Fibroblast of skin of left quadriceps (primary cell): Measurements from ENCODE around the gene EDC3.

Experiments
- DNase-seq, 2 experiments: peaks; one replicate each; pipeline ENCODE4 v3.0.0-alpha.2; 2013; ENCODE audit warnings: low read depth in 2 of 2

EDC3 gene

GRCh38 chr15:74584204-74584603, 111.6 kb downstream of the EDC3 start:
- DNase-seq, result no peak
